Muscle layer of colon (tissue), 2 donors: ENCODE data around the gene TSPAN14.

Source experiments
- H3K27ac ChIP-seq: one replicate; pipeline ENCODE4 v1.7.0; 2013; ENCODE audit warnings: low read depth, mild to moderate bottlenecking, low read length, moderate library complexity
- H3K27me3 ChIP-seq, 2 donors: one replicate each; pipeline ENCODE4 v1.7.0; 2013; ENCODE audit warnings: low read length in 2 of 2, mild to moderate bottlenecking in 2 of 2; ENCODE audit not compliant: insufficient read depth in 2 of 2, control insufficient read depth in 1 of 2
- H3K36me3 ChIP-seq: one replicate; pipeline ENCODE4 v1.7.0; 2013; ENCODE audit warnings: mild to moderate bottlenecking, low read length; ENCODE audit not compliant: insufficient read depth
- H3K4me1 ChIP-seq: one replicate; pipeline ENCODE4 v1.7.0; 2013; ENCODE audit warnings: mild to moderate bottlenecking, low read length; ENCODE audit not compliant: insufficient read depth
- H3K4me3 ChIP-seq, 2 donors: one replicate each; pipeline ENCODE4 v1.7.0; 2013; ENCODE audit warnings: low read length in 2 of 2, low read depth in 1 of 2, mild to moderate bottlenecking in 1 of 2, moderate library complexity in 1 of 2
- H3K9ac ChIP-seq: one replicate; pipeline ENCODE4 v1.7.0; 2013; ENCODE audit warnings: low read length
- H3K9me3 ChIP-seq: one replicate; pipeline ENCODE4 v1.7.0; 2013; ENCODE audit warnings: mild to moderate bottlenecking, low read length
- donor health status: abdominal sarcoma.
- donor health status: Adenocarcinoma of cecum.

Gene TSPAN14

DNA sequence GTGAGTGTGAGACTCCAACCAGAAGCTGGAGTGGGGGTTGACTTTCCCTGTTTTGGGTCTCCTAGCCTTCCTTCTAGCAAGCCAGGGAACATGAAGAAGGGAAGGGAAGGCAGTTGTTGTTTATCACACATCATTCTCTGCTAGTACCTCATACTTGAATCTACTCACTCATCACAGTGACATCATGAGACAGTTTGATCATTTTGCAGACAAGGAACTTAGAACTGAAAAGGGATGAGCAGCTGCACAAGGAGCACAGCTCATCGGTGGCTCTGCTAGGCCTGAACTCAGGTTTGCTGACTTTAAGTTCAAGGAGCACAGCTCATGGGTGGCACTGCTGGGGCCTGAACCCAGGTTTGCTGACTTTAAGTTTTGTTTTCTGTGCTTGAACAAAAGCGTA, 26.6 kb upstream of the TSPAN14 start:
- no peaks in the 10 kb centered on the region for H3K9me3 ChIP-seq
- no peak overlapping the region for H3K27ac ChIP-seq
- H3K4me1 ChIP-seq: no peaks in the 10 kb centered on the region
- no peaks in the 10 kb centered on the region for H3K27me3 ChIP-seq
- H3K4me3 ChIP-seq: no peak overlapping the region
- H3K9ac ChIP-seq: no peak overlapping the region
- H3K36me3 ChIP-seq: peaks cover 49% of the 10 kb centered on the region

DNA sequence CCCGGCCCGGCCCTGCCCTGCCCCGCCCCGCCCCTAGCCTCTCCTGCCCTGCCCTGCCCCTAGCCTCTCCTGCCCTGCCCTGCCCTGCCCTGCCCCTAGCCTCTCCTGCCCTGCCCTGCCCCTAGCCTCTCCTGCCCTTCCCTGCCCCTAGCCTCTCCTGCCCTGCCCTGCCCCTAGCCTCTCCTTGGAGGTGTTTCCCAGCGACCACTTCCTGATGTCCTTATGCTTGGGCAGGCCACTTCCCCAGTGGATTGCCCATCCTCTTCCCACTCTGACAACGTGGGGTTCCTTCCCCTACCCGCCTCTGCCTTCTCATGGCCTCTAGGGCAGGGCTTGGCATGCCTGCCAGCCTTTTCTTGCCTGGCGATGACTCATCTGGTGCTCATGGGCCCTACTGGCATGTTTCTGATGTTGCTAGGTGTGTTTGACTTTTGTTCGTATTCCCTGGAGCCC, 24.6 kb upstream of the TSPAN14 start:
- Histone ChIP-seq H3K4me3 (no peak overlapping the region), H3K27ac (no peak overlapping the region), H3K4me1 (no peaks in the 10 kb centered on the region), H3K9ac (no peak overlapping the region), H3K27me3 (no peaks in the 10 kb centered on the region), H3K9me3 (no peaks in the 10 kb centered on the region), H3K36me3 (peaks cover 44% of the 10 kb centered on the region)

DNA sequence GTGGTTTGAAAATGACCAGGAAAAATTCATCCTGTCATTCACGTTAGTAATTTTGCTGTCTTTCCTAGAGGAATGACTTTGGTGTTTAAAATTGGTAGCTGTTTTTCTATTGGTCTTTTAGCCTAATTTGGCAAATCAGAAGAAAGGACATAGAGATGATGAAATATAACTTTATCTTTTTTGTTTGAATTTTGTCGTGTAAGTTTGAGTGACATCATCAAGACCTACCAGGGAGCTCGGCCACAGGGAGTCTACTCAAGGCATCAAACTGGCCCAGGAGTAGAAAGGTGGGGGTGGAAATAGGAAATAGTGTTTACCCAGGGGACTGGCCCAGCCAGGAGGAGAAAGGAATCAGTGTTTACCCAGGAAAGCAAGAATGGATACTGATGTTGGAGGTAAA, 21.0 kb upstream of the TSPAN14 start:
- peaks cover 13% of the 10 kb centered on the region for H3K36me3 ChIP-seq
- H3K9ac ChIP-seq: no peak overlapping the region
- H3K4me3 ChIP-seq: no peak overlapping the region
- H3K27me3 ChIP-seq: no peaks in the 10 kb centered on the region
- H3K9me3 ChIP-seq: no peaks in the 10 kb centered on the region
- no peak overlapping the region for H3K27ac ChIP-seq
- H3K4me1 ChIP-seq: no peaks in the 10 kb centered on the region

DNA sequence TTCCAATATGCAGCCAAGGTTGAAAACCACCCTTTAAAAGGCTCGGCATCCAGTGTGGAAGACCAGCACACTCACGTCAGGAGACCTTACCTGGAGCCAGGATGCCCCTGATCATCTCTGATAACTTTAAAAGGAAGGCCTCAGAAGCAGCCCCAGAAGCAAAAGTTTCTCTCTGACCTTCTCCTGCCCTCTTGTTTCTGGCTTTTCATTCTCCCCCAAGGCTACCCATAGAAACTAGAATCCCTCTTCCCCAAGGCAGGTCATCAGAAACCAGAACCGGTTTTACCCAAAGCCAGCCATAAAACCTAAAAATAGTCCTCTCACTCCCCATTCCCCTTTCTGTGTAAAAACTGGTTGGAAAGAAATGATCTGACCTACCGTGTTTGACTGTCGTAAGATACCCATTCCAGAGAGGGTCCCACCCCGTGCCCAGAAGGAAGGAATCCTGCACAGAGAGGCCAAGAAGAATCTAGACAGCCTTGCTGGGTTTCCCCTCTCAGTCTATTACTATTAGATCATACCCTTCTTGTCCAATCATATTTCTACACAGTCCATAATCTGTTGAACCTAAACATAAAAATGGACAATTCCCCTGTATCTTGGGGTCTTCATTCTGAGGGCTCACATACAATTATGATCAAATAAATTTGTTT, 17.5 kb upstream of the TSPAN14 start:
- no peak overlapping the region for H3K9ac ChIP-seq

DNA sequence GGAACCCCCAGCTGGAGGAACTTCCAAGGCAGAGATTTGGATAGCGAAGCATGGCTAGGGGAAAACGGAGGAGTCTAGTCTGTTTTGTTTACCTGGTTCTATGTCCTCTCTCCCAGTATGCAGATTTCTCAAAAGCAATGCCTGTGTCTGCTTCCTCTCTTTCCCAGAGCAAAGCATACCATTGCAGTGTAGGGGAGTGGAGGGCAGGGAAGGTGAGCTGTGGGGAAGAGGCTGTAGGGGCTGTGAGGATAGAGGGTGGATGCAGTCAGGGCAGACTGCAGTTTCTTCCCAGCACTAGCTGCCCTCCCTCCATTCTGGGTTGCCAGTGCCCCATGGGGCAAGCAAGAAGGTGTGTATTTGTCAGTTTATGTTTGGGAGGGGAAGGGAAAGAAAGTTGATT, 16.9 kb upstream of the TSPAN14 start:
- peaks cover 1% of the 10 kb centered on the region for H3K36me3 ChIP-seq
- no peaks in the 10 kb centered on the region for H3K9me3 ChIP-seq
- H3K27ac ChIP-seq: no peak overlapping the region
- H3K27me3 ChIP-seq: no peaks in the 10 kb centered on the region
- H3K4me3 ChIP-seq: no peak overlapping the region
- no peak overlapping the region for H3K9ac ChIP-seq
- no peaks in the 10 kb centered on the region for H3K4me1 ChIP-seq

More for the DNA sequence above, 17.5 kb upstream of the TSPAN14 start:
- Histone ChIP-seq H3K36me3 (peaks cover 8% of the 10 kb centered on the region), H3K4me1 (no peaks in the 10 kb centered on the region), H3K4me3 (no peak overlapping the region), H3K9me3 (no peaks in the 10 kb centered on the region), H3K27me3 (no peaks in the 10 kb centered on the region), H3K27ac (no peak overlapping the region)

DNA sequence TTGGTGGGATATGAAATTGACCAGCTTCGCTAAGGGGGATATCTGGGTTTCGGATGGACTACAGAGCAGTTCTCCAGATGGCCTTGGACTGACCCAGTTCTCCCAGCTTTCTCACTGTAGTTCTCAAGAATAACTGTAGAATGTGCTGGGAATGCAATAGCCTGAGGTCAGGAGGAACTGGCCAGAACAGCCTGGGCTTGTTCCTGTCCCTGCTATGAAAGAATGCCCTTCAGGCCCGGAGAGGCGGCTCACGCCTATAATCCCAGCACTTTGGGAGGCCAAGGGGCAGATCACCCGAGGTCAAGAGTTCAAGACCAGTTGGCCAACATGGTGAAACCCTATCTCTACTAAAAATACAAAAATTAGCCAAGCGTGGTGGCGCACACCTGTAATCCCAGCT, 12.3 kb upstream of the TSPAN14 start:
- Histone ChIP-seq H3K4me3 (no peak overlapping the region), H3K9me3 (no peaks in the 10 kb centered on the region), H3K27ac (no peak overlapping the region), H3K9ac (no peak overlapping the region), H3K4me1 (peaks cover 9% of the 10 kb centered on the region), H3K36me3 (no peaks in the 10 kb centered on the region), H3K27me3 (no peaks in the 10 kb centered on the region)

DNA sequence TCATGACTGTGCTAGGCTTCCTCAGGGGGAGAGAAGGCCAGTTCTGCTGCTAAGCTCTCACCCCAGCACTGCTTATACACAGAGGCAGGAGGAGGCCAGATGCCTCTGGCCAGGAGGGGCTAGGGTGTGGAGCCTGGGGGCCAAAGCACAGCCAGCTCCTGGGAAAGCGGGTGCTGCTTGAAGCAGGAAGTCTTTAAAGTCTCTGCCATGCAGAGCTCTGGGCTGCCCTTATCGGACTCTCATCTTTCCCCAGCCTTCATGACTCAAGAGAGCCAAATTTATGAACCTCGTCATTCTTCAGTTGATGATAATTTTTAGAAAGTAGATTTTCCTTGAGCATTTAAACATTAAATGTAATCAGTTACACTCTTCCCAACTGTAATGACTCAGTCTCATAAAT, 11.2 kb upstream of the TSPAN14 start:
- H3K9me3 ChIP-seq: no peaks in the 10 kb centered on the region
- H3K27me3 ChIP-seq: no peaks in the 10 kb centered on the region
- no peak overlapping the region for H3K9ac ChIP-seq
- no peak overlapping the region for H3K27ac ChIP-seq
- H3K4me3 ChIP-seq: no peak overlapping the region
- peaks cover 9% of the 10 kb centered on the region for H3K4me1 ChIP-seq
- H3K36me3 ChIP-seq: no peaks in the 10 kb centered on the region

DNA sequence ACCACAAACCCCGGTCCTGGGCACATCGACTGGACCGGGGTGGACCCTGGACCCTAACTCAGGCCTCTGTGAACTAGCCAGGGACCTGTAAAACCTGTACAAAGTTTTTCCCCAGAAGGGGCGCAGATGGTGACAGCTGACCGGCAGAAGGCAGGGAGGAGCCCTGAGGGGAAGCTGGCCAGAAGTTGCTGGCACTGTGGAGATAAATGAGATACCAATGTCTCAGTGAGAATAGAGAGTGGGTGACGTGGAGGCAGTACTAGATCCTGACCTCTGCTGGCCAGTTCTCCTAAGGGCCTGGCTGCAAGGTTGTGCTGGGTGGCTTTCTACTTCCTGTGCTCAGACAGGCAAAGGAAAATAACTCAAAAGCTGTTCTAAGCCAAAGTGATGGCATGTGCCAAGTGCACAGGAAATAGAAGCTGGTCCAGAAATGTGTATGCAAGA, 10.6 kb upstream of the TSPAN14 start:
- Histone ChIP-seq H3K4me3 (no peak overlapping the region), H3K36me3 (no peaks in the 10 kb centered on the region), H3K9ac (no peak overlapping the region), H3K9me3 (no peaks in the 10 kb centered on the region), H3K4me1 (peaks cover 9% of the 10 kb centered on the region), H3K27ac (no peak overlapping the region), H3K27me3 (no peaks in the 10 kb centered on the region)

DNA sequence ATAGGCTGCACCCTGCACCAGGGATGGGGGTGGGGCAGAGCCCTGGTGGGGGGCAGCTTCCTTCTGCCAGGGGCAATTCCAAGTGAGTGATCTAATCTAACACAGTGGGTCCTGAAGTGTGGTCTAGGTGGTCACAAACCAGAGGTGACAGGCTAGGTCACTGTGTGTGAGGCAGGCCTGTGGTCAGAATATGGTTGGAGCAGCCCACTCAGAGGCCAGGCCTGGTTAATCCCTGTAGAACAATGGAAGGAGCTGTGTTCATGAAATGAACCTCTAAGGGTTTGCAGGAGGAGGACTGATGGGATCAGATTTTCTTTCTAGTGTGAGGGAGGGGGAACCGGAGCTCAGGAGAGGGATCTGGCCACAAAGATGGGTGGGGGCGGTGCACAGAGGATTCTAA, 10.0 kb upstream of the TSPAN14 start:
- H3K9ac ChIP-seq: no peak overlapping the region
- peaks cover 9% of the 10 kb centered on the region for H3K4me1 ChIP-seq
- no peaks in the 10 kb centered on the region for H3K36me3 ChIP-seq
- no peak overlapping the region for H3K27ac ChIP-seq
- no peak overlapping the region for H3K4me3 ChIP-seq
- no peaks in the 10 kb centered on the region for H3K9me3 ChIP-seq
- no peaks in the 10 kb centered on the region for H3K27me3 ChIP-seq

DNA sequence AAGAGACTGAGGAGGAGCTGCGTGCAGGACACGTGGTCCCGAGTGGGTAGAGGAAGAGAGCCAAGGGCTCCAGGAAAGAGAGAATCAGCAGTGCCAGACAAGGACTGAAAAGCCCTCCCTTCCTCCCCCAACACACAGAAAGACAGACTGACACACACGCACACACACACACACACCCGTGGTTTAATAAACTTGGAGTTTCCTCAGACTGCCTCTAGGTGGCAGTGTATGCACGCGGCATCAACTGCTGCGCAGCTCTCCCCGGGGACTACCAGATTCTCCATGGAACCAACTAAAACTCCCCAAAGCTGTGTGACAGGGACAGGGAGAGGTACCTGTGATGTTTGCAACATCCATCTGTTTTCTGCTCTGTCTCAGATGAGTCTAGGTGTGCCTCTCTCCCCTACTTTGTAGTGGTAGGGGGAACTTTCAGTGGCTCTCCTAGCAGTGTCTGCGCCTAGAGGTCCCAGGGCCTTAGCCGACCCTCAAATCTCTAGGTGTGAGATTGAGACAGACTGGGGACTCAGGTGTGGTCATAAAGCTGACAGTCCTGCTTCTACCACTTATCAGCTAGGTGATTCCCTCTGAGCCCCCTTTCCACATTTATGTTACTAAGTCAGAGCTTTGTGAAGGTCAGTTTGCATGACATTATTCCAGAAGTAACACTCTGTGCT, 9.3 kb upstream of the TSPAN14 start:
- Histone ChIP-seq H3K4me1 (peaks cover 9% of the 10 kb centered on the region), H3K27me3 (no peaks in the 10 kb centered on the region), H3K4me3 (no peak overlapping the region), H3K27ac (no peak overlapping the region), H3K9ac (no peak overlapping the region), H3K9me3 (no peaks in the 10 kb centered on the region), H3K36me3 (no peaks in the 10 kb centered on the region)

DNA sequence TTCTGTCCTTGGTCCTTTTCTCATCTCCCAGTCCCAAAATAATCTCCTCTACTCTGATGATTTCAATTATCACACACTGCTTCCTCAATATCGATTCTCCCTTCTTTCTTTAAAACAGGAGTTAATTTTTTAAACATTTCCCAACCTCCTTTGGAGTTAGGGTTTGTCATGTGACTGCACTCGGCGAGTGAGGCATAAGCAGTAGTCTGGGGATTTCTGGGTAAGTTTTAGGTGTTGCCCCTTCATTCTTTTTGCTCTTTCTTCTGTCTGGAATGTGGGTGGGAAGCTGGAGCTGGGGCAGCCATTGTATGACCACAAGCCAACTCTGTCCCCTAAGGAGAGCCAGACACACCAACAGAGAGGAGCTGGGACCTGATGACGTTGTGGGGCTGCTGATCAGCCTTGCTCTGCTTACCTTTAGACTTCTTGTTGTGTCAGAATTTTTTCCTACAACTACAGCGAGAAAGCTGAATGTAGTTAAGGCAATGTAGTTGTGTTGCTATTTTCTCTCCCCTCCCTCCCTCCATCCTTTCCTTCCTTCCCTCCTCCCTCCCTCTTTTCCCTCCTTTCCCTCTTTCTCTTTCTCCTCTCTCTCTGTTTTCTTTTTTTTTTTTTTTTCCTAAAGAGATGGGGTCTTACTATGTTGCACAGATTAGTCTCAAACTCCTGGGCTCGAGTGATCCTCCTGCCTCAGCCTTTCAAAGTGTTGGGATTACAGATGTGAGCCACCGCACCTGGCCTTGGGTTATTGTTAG, 6.5 kb upstream of the TSPAN14 start:
- Histone ChIP-seq H3K4me3 (no peak overlapping the region), H3K27me3 (no peaks in the 10 kb centered on the region), H3K4me1 (peaks cover 9% of the 10 kb centered on the region), H3K9me3 (no peaks in the 10 kb centered on the region), H3K36me3 (no peaks in the 10 kb centered on the region), H3K27ac (no peak overlapping the region), H3K9ac (no peak overlapping the region)
